AG10803 (cell line): ENCODE data around the gene PSRC1.

ENCODE experiments used
- DNase-seq: peaks from one replicate; pipeline ENCODE4 v3.0.0; 2010; ENCODE audit warnings: low read depth
- H3K4me3 ChIP-seq: 2 replicates; pipeline ENCODE4 v1.5.1; 2011; ENCODE audit warnings: mild to moderate bottlenecking, low read length, control low read depth
- TF ChIP-seq, protein P1 (sequence below): conservative IDR thresholded peaks from 2 replicates; pipeline ENCODE4 v1.5.1; 2011; ENCODE audit warnings: mild to moderate bottlenecking, low read length, control low read depth, inconsistent platforms

The PSRC1 gene

GRCh38 chr1:109283748-109284600, 1.0 kb upstream of the PSRC1 start:
- peak overlapping the region; percentile 93 for H3K4me3 ChIP-seq
- TF ChIP-seq, protein P1, sequence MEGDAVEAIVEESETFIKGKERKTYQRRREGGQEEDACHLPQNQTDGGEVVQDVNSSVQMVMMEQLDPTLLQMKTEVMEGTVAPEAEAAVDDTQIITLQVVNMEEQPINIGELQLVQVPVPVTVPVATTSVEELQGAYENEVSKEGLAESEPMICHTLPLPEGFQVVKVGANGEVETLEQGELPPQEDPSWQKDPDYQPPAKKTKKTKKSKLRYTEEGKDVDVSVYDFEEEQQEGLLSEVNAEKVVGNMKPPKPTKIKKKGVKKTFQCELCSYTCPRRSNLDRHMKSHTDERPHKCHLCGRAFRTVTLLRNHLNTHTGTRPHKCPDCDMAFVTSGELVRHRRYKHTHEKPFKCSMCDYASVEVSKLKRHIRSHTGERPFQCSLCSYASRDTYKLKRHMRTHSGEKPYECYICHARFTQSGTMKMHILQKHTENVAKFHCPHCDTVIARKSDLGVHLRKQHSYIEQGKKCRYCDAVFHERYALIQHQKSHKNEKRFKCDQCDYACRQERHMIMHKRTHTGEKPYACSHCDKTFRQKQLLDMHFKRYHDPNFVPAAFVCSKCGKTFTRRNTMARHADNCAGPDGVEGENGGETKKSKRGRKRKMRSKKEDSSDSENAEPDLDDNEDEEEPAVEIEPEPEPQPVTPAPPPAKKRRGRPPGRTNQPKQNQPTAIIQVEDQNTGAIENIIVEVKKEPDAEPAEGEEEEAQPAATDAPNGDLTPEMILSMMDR: no peak
- DNase-seq: peak; percentile 15

- TF ChIP-seq, protein P1: no peak
- DNase-seq: no peak
- peak overlapping the region; percentile 93 for H3K4me3 ChIP-seq
Measured at GRCh38 chr1:109282497-109282951, 421 bp downstream of the PSRC1 start.

DNA sequence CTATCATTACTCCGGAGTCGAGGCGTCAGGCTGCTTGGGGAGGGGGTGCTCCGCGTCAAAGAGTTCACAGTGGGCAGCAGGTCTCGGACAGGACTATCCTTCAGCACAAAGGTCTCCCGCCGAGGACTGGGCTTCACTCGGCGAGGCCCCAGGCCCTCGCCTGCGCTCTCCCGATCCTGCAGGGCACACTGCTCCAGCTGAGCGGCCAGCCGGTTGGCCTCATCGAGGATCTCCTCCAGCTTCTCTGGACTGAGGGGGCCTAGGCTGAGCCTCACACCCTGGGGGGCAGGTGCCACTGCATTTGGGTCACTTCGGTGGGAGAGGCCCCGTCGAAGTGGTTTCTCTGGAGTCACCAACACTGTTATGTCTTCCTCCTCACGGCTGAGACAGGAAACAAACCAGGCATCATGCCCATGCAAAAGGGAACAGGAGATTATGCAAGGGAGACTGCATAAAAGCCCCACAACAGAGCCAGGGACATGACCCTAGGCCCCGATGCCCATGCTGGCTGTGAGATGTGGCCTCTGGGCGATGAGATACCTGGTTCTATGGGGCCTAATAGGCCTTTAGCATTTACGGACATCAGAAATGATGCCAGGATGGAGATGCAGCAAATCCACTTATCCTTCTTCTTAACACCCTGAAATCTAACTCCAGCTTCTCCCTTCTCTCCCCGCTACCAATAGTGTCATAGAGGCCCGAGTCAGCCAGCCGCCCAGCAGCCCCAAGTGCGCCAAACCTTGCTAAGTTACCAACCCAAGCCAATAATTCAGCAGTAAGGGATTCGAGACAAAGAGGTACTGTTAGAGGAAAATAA, 1.1 kb downstream of the PSRC1 start:
- peak overlapping the region; percentile 93 for H3K4me3 ChIP-seq
- TF ChIP-seq, protein P1: no peak
- peak; percentile 45 for DNase-seq

DNA sequence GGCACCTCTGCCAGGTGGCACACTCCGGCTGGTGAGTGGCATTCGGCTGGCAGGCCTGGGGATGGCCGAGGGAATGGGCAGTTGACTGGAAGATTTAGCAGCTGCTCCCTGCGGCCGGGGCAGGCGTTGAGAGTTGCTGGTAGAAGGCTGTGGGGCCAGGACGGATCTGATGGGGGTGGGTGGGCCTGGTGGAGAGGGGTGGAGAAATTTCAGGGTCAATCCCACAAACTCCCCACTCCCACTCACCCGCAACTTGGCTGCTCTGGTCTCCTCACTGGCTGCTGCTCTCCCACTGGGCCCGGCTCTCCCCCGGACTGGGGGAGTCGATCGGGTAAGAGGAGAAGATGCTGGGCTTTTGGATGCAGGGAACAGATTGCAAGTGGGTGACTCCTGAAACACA, 2.1 kb downstream of the PSRC1 start:
- TF ChIP-seq, protein P1: no peak
- H3K4me3 ChIP-seq: no peak overlapping the region
- DNase-seq: no peak

DNA sequence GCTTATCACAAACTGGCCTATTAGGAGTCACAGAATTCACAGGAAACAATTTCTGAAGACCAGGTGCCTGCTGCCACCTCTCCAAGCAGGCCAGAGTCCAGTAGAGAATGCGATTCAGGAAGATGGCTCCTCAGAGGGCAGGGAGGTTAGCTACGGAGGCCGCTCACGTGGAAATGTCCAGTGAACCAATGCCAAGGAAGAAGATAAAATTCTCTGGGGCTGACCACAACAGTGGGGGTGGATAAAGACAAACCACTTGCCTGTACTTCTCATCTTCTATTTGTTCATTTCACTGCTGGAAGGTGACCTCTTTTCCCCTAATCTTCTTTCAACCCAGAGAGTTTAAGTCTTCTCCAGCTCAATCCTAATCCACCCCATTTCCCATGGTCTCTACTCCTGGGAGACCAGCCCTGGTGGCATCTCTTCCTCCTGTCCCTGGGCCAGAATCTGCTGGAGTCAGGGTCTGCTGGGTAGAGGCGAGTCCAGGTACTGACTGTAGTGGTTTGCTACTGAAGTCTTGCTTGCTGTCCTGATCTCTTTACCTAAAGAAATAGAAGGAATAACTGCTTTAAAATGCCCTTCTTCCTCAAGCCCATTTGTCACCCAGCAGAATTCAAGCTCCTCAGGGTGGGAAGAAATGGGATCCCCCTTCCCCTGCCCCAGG, 3.2 kb downstream of the PSRC1 start:
- no peak for DNase-seq
- TF ChIP-seq, protein P1: no peak
- H3K4me3 ChIP-seq: no peak overlapping the region

DNA sequence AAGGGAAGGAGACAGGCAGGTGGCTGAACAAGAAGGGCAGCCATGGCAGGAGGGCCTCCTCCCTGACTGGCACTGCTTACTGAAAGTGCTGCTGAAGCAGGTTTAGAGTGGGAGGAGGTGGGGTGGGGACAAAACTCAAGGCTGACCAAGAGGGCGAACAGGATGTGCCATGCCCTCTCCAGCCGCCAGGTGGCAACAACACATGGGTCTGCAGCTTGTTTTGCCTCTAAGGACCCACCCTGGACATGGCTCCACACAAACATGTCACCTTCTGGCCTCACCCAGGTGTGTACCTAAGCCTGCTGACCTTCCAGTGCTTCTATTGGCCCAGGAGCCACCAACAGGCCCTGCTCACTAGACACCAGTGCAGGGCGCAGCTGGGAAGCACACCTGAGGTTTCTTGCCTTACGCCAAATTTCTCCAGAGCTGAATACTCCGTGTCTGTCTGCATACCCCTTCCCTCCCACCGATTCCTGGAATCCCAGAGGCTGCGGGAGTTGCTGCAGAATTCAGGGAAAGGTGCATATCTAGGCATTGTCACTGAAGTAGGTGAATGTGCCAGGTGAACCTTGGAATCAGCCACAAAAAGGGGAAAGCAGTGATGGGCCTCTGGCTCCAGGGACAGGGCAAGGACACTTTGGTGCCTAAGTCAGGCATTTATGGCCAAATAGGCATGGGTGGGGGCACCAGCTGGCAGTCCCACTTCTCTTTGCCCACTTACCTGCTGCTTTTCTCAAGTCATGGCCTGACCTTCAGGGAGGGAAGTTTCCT, 5.3 kb downstream of the PSRC1 start:
- DNase-seq: peak; percentile 62
- TF ChIP-seq, protein P1: peak; percentile 89
- no peak overlapping the region for H3K4me3 ChIP-seq
